Immature natural killer cell (primary cell): ENCODE measurements around the gene NELFB. TPM values are rescaled to one million over a fixed set of nuclear protein-coding genes. Genes with fewer than 3 reads are reported as not detected.
A peak's percentile ranks its signal among the peaks of the same experiment; 100 is the strongest.

Source experiments
- DNase-seq, 3 donors: peaks; one replicate each; pipeline ENCODE4 v3.0.0; 2022; ENCODE audit warnings: mixed read lengths in 1 of 3
- H3K27ac Mint-ChIP-seq, 6 donors: one replicate each; pipeline ENCODE4 v1.8.0; 2020; ENCODE audit warnings: mixed read lengths in 6 of 6, mild to moderate bottlenecking in 5 of 6, inconsistent platforms in 4 of 6, moderate library complexity in 3 of 6
- H3K27me3 Mint-ChIP-seq, 3 donors: one replicate each; pipeline ENCODE4 v1.8.0; 2020 to 2021; ENCODE audit warnings: low read depth in 3 of 3, mild to moderate bottlenecking in 3 of 3, mixed read lengths in 3 of 3, moderate library complexity in 3 of 3, inconsistent platforms in 1 of 3
- H3K36me3 Mint-ChIP-seq, 3 donors: one replicate each; pipeline ENCODE4 v1.8.0; 2020; ENCODE audit warnings: mixed read lengths in 3 of 3, inconsistent platforms in 2 of 3, mild to moderate bottlenecking in 2 of 3
- H3K4me1 Mint-ChIP-seq, 2 donors: one replicate each; pipeline ENCODE4 v1.8.0; 2020; ENCODE audit warnings: inconsistent platforms in 2 of 2, mild to moderate bottlenecking in 2 of 2, mixed read lengths in 2 of 2, moderate library complexity in 1 of 2
- H3K4me3 Mint-ChIP-seq, 5 donors: one replicate each; pipeline ENCODE4 v1.8.0; 2020; ENCODE audit warnings: mild to moderate bottlenecking in 5 of 5, mixed read lengths in 5 of 5, inconsistent platforms in 3 of 5, moderate library complexity in 3 of 5
- H3K9me3 Mint-ChIP-seq, 6 donors: one replicate each; pipeline ENCODE4 v1.8.0; 2020; ENCODE audit warnings: mild to moderate bottlenecking in 6 of 6, mixed read lengths in 6 of 6, inconsistent platforms in 4 of 6, moderate library complexity in 3 of 6
- polyA plus RNA-seq, 3 donors: library from polyadenylated mRNA; unstranded; fragments of 300-500 nt; fragmentation: Illumina TruSeq; gene quantifications; one replicate each; pipeline ENCODE4 v1.2.3, GENCODE V29; 2021

NELFB gene
- polyA plus RNA-seq, 3 donors from 2014 or later: 25.0 to 36.8 (median 34.6) TPM

GRCh38 chr9:137294681-137295237, 39.6 kb downstream of the NELFB start:
- no peak for DNase-seq
- Mint-ChIP-seq H3K9me3 (no peaks in the 10 kb centered on the region), H3K27ac (no peak overlapping the region), H3K4me1 (peaks cover 8 to 14% of the 10 kb centered on the region in 2 donors), H3K36me3 (no peaks in the 10 kb centered on the region), H3K4me3 (peak overlapping the region; percentile 50 to 59 (median 55)), H3K27me3 (peaks cover 12 to 18% (median 13%) of the 10 kb centered on the region in 3 donors)

- no peaks in the 10 kb centered on the region for H3K9me3 Mint-ChIP-seq
- H3K36me3 Mint-ChIP-seq: no peaks in the 10 kb centered on the region
- peaks cover 12 to 18% (median 13%) of the 10 kb centered on the region in 3 donors for H3K27me3 Mint-ChIP-seq
- DNase-seq: peak; percentile 55 to 65 (median 63)
- peaks cover 11 to 14% of the 10 kb centered on the region in 2 donors for H3K4me1 Mint-ChIP-seq
- no peak overlapping the region for H3K27ac Mint-ChIP-seq
- H3K4me3 Mint-ChIP-seq: peak overlapping the region; percentile 21 to 59 (median 55)
Observed at GRCh38 chr9:137295238-137295811, 40.2 kb downstream of the NELFB start.

DNA sequence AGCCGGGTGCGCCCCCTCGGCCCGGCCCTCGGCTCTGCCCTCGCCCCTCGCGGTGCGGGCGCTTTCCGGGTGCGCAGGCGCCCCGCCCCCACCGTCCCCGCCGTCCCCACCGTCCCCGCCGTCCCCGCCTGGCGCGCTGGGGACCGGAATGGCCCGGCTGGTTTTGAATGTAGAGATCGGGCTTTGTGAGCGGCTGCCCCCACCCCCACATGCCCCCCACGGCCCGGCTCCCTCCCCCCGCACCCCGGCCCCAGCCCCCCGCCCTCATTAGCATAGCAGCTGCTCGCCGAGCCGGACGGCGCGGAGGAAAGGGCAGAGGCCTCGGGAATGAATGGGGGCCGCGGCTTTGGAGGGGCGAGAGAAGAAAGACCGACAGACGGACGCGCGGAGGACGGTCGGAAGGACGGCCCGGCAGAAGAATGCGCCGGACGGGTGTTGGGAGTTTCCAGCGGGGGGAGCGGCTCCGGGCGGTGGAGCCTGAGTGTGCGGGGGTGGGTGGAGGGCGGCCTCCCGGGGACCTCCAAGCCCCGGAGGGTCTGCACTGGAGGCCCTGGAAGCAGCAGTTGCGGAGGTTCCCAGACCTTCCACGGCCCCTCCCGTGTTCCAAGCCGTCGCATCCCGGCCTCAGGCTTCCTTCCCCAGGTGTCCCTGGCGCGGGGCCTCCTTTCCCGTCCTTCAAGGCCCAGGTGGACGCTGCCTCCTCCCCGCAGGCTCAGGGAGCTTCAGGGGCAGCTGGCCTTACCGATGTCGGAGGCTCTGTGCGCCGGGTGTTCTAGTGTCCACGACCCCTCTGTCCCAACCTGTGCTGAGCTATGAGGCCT, 40.9 kb downstream of the NELFB start:
- no peak for DNase-seq

GRCh38 chr9:137296670-137297664, 41.8 kb downstream of the NELFB start:
- no peak for DNase-seq
- Mint-ChIP-seq H3K9me3 (no peaks in the 10 kb centered on the region), H3K4me1 (peaks cover 17 to 20% of the 10 kb centered on the region in 2 donors), H3K27ac (peak overlapping the region in 1 of 6 donors; percentile 45), H3K4me3 (peak overlapping the region; percentile 69 to 79 (median 76)), H3K36me3 (no peaks in the 10 kb centered on the region), H3K27me3 (peaks cover 13 to 21% (median 13%) of the 10 kb centered on the region in 3 donors)

More for the DNA sequence above, 40.9 kb downstream of the NELFB start:
- peak overlapping the region in 1 of 6 donors; percentile 45 for H3K27ac Mint-ChIP-seq
- no peaks in the 10 kb centered on the region for H3K36me3 Mint-ChIP-seq
- H3K27me3 Mint-ChIP-seq: peaks cover 13 to 21% (median 13%) of the 10 kb centered on the region in 3 donors
- H3K9me3 Mint-ChIP-seq: no peaks in the 10 kb centered on the region
- H3K4me3 Mint-ChIP-seq: peak overlapping the region; percentile 69 to 79 (median 76)
- peaks cover 15 to 20% of the 10 kb centered on the region in 2 donors for H3K4me1 Mint-ChIP-seq

DNA sequence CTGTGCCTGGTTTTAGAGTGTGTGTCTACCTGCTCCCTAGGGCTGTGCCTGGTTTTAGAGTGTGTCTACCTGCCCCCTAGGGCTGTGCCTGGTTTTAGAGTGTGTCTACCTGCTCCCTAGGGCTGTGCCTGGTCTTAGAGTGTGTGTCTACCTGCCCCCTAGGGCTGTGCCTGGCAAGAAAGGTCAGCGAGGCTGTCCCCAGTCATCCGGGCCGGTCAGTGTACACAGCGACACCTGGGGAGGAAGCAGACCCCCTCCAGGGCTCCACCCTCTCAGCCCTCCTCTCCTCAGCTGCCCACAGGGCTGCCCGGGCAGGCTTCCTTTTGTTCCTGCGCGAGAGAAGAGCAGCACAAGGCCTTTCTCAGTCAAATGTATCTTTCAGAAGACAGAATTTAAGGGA, 42.8 kb downstream of the NELFB start:
- DNase-seq: no peak
- no peak overlapping the region for H3K4me3 Mint-ChIP-seq
- no peaks in the 10 kb centered on the region for H3K9me3 Mint-ChIP-seq
- H3K36me3 Mint-ChIP-seq: no peaks in the 10 kb centered on the region
- H3K4me1 Mint-ChIP-seq: peaks cover 17 to 20% of the 10 kb centered on the region in 2 donors
- H3K27ac Mint-ChIP-seq: no peak overlapping the region
- peaks cover 11 to 18% (median 13%) of the 10 kb centered on the region in 3 donors for H3K27me3 Mint-ChIP-seq

DNA sequence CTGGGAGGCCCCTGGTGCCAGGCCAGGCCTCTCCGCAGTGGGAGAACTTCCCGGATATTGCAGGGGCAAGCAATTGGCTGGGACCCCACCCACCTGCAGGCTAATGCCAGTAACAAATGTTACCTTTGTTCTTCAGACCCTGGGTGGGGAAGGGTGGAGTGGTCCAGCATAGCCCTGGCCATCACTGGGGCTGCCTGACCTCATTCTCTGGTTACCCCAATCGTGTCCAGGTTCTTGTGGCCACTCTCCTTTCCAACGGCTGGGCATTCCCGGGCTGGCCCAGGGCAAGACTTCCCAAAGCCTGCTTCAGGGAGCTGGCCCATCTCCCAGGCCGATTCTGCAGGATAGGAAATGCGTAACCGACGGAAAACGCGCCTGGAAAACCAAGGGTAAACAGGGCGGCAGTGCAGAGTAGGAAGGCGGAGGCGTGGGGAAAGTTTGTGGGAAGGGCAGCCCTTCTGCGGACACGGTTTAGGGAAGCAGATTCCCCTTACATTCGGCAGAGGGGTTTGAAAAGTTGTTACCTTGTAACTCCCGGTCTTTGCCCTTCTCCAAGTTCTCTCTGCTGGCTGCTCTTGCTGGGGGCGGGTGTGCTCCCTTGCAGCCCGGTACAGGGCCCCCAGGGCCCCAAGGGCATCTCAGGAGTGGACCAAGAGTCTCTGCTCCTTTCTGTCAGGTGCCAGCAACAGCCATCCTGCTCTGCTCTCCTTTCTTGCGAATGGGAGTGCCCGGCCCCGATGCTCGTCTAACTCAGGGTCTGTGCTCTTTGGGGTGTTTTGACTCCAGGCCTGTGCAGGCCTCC, 43.5 kb downstream of the NELFB start:
- no peaks in the 10 kb centered on the region for H3K9me3 Mint-ChIP-seq

GRCh38 chr9:137299203-137299565, 44.1 kb downstream of the NELFB start:
- no peaks in the 10 kb centered on the region for H3K9me3 Mint-ChIP-seq
- no peak overlapping the region for H3K4me3 Mint-ChIP-seq
- no peak for DNase-seq
- peaks cover 7 to 18% (median 11%) of the 10 kb centered on the region in 3 donors for H3K27me3 Mint-ChIP-seq
- peaks cover 17 to 20% of the 10 kb centered on the region in 2 donors for H3K4me1 Mint-ChIP-seq
- H3K36me3 Mint-ChIP-seq: no peaks in the 10 kb centered on the region
- H3K27ac Mint-ChIP-seq: no peak overlapping the region

More for the DNA sequence above, 43.5 kb downstream of the NELFB start:
- H3K27ac Mint-ChIP-seq: no peak overlapping the region
- no peaks in the 10 kb centered on the region for H3K36me3 Mint-ChIP-seq
- H3K27me3 Mint-ChIP-seq: peaks cover 9 to 18% (median 13%) of the 10 kb centered on the region in 3 donors
- DNase-seq: no peak
- no peak overlapping the region for H3K4me3 Mint-ChIP-seq
- peaks cover 17 to 20% of the 10 kb centered on the region in 2 donors for H3K4me1 Mint-ChIP-seq

- Mint-ChIP-seq H3K4me3 (peak overlapping the region in 4 of 5 donors; percentile 33 to 58 (median 40)), H3K9me3 (no peaks in the 10 kb centered on the region), H3K27me3 (peaks cover 7 to 15% (median 8%) of the 10 kb centered on the region in 3 donors), H3K4me1 (peaks cover 12 to 14% of the 10 kb centered on the region in 2 donors), H3K36me3 (no peaks in the 10 kb centered on the region), H3K27ac (no peak overlapping the region)
- no peak for DNase-seq
Observed at GRCh38 chr9:137299938-137300337, 44.8 kb downstream of the NELFB start.

- Mint-ChIP-seq H3K4me1 (peaks cover 12 to 15% of the 10 kb centered on the region in 2 donors), H3K27me3 (peaks cover 7 to 15% (median 10%) of the 10 kb centered on the region in 3 donors), H3K27ac (peak overlapping the region in 3 of 6 donors; percentile 51 to 83 (median 82)), H3K36me3 (no peaks in the 10 kb centered on the region), H3K9me3 (no peaks in the 10 kb centered on the region), H3K4me3 (peak overlapping the region; percentile 81 to 89 (median 84))
- no peak for DNase-seq
Observed at GRCh38 chr9:137300567-137301080, 45.5 kb downstream of the NELFB start.

DNA sequence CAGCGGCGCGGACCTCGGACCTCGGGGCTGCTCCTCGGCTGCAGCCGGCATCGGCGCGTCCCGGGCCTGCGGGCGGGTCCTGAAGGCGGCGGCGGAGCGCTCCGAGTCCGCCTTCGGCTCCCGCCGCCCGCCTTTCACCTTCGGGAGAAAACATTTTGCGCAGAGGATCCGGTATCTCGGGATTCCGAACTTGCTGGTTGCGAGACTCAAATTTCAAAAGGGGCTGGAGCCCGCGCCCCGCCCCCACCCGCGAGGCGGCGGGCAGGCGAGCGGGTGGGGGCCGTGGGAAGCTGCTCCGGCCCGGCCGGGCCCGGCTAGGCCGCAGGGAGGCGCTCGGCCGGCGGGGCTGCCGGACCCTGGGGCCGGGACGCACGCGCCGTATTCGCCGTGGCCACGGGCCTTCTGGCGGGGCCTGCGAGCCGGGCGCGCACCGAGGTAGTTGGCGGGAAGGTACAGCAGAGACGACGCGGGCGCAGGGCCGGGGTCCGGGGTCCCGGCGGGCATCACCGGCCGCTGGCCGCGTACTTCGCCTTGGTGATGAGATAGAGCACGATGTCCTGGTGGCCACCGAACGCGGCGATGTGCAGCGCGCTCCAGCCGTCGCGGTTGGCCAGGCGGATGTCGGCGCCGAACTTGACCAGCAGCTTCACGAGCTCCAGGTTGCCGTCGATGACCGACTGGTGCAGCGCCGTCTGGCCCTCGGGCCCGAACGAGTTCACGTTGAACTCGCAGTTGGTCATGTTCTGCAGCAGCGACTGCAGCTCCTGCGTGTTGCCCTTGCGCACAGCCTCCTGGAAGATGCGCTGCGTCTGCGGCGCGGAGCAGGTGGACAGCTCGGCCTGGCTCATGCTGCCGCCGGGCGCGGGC, 46.2 kb downstream of the NELFB start:
- H3K9me3 Mint-ChIP-seq: no peaks in the 10 kb centered on the region
- DNase-seq: no peak
- no peaks in the 10 kb centered on the region for H3K36me3 Mint-ChIP-seq
- H3K27me3 Mint-ChIP-seq: peaks cover 7 to 15% (median 10%) of the 10 kb centered on the region in 3 donors
- peak overlapping the region in 1 of 6 donors; percentile 51 for H3K27ac Mint-ChIP-seq
- H3K4me1 Mint-ChIP-seq: peaks cover 11 to 16% of the 10 kb centered on the region in 2 donors
- peak overlapping the region; percentile 81 to 89 (median 84) for H3K4me3 Mint-ChIP-seq

GRCh38 chr9:137302118-137302448, 47.0 kb downstream of the NELFB start, which contains the start of gene NRARP:
Gene NRARP, minus strand, starts transcription at chr9:137302271. Its CDS starts 343 bp downstream, at chr9:137301928.
- Mint-ChIP-seq H3K27me3 (peaks cover 2 to 9% (median 4%) of the 10 kb centered on the region in 3 donors), H3K4me1 (peaks cover 6 to 13% of the 10 kb centered on the region in 2 donors), H3K9me3 (no peaks in the 10 kb centered on the region), H3K27ac (peak within 1 kb of the TSS in 1 of 6 donors; percentile 51), H3K36me3 (no peaks in the 10 kb centered on the region), H3K4me3 (peak within 1 kb of the TSS; percentile 62 to 87 (median 73))
- DNase-seq: peak; percentile 90 to 91 (median 90)
